Esophagus squamous epithelium (tissue), 5 donors: ENCODE measurements around the gene PRPF4. TPM values are rescaled to one million over a fixed set of nuclear protein-coding genes. Genes with fewer than 3 reads are reported as not detected.
"Not testable (repeated sequence)": the region's sequence is repeated elsewhere in the genome, so short reads cannot be mapped to it uniquely, and the experiment has no call there.

Source experiments
- DNase-seq: peaks from one replicate; lab custom pipeline; 2025; lab: John Stamatoyannopoulos, UW
- H3K27ac ChIP-seq, 4 donors: fragments of 200-600 bp; sonication (generic); one replicate each; pipeline ENCODE4 v1.5.1; 2016 to 2019; ENCODE audit warnings: mild to moderate bottlenecking in 1 of 4
- H3K27me3 ChIP-seq, 4 donors: fragments of 200-600 bp; sonication (generic); 1 replicate in 3 of 4; 2 replicates in 1 of 4; pipeline versions ENCODE4 v1.5.1 to v1.6.0; 2017 to 2021; ENCODE audit warnings: antibody characterized with exemption in 1 of 4
- H3K36me3 ChIP-seq, 3 donors: fragments of 200-600 bp; sonication (generic); one replicate each; pipeline ENCODE4 v1.5.1; 2016 to 2019
- H3K4me1 ChIP-seq, 3 donors: fragments of 200-600 bp; sonication (generic); one replicate each; pipeline ENCODE4 v1.5.1; 2017 to 2019
- H3K4me3 ChIP-seq, 4 donors: fragments of 200-600 bp; sonication (generic); 1 replicate in 3 of 4; 2 replicates in 1 of 4; pipeline ENCODE4 v1.5.1; 2016 to 2019; ENCODE audit warnings: mild to moderate bottlenecking in 2 of 4, moderate library complexity in 1 of 4
- H3K9me3 ChIP-seq, 3 donors: fragments of 200-600 bp; sonication (generic); one replicate each; pipeline ENCODE4 v1.5.1; 2016 to 2019
- CTCF ChIP-seq, 6 experiments: fragments of 450-650 bp in 4 of 6; fragments of 200-600 bp in 2 of 6; sonication (generic) in 2 of 6; IDR thresholded peaks; one replicate each; pipeline ENCODE4 v1.5.1; 2016 to 2019; ENCODE audit warnings: antibody characterized with exemption in 6 of 6, mild to moderate bottlenecking in 4 of 6, moderate library complexity in 4 of 6
- POLR2A ChIP-seq, 4 donors: fragments of 450-650 bp; IDR thresholded peaks; one replicate each; pipeline ENCODE4 v1.6.1; 2017; ENCODE audit warnings: antibody characterized with exemption in 4 of 4, mild to moderate bottlenecking in 4 of 4, moderate library complexity in 3 of 4
- WGBS, 2 donors: methylation state at CpG; one replicate each; pipeline ENCODE4 v1.1.5; 2018; 5-methylcytosine and 5-hydroxymethylcytosine counted together
- intact Hi-C: fragments of 100-400 bp; cut with DNase I; formaldehyde crosslinking; loops from one replicate; pipeline ENCODE4 v1.15.0; 2022
- total RNA-seq, 4 donors: library from RNA; depleted of rRNA; stranded (reverse); fragments of >200 nt; gene quantifications; one replicate each; pipeline ENCODE4 v1.1.0, GENCODE V29; 2016
- donor health status: DM: yes; HTN: yes; CAD: no.

The PRPF4 gene
- total RNA-seq, 4 donors from 2014 or later = 11.4 to 19.0 (median 17.4) TPM

- TF ChIP-seq CTCF (IDR thresholded peaks at IDR 0.05) (no peak), POLR2A (IDR thresholded peaks at IDR 0.05) (no peak)
- Histone ChIP-seq H3K27me3 (no peaks in the 10 kb centered on the region), H3K4me1 (peaks cover 5 to 22% (median 11%) of the 10 kb centered on the region in 3 donors), H3K9me3 (no peaks in the 10 kb centered on the region), H3K4me3 (no peak overlapping the region), H3K36me3 (peaks cover 26 to 97% (median 48%) of the 10 kb centered on the region in 3 donors), H3K27ac (no peak overlapping the region)
- 89 to 91% methylated on average over 4 of the region's 4 CpGs for WGBS, 2 donors
- intact Hi-C loops = no loop called here
- no peak for DNase-seq
These were observed 5.9 kb downstream of the PRPF4 start for GRCh38 chr9:113281356-113281755.

- Histone ChIP-seq H3K36me3 (peaks cover 27 to 100% (median 60%) of the 10 kb centered on the region in 3 donors), H3K9me3 (no peaks in the 10 kb centered on the region), H3K27me3 (no peaks in the 10 kb centered on the region), H3K4me3 (no peak overlapping the region), H3K27ac (no peak overlapping the region), H3K4me1 (no peaks in the 10 kb centered on the region)
- DNase-seq = no peak
- WGBS, 2 donors = 97 to 98% methylated on average over 2 of the region's 2 CpGs
- intact Hi-C loops = no loop called here
- TF ChIP-seq POLR2A (IDR thresholded peaks at IDR 0.05) = no peak
- TF ChIP-seq CTCF (IDR thresholded peaks at IDR 0.05) = no peak
These were observed 13.6 kb downstream of the PRPF4 start for GRCh38 chr9:113289091-113289490.

- Histone ChIP-seq H3K4me1 (no peaks in the 10 kb centered on the region), H3K36me3 (peaks cover 19 to 89% (median 58%) of the 10 kb centered on the region in 3 donors), H3K4me3 (no peak overlapping the region), H3K27ac (peak overlapping the region in 1 of 4 donors; percentile 15), H3K27me3 (no peaks in the 10 kb centered on the region), H3K9me3 (no peaks in the 10 kb centered on the region)
- DNase-seq = no peak
- intact Hi-C loops = no loop called here
- 78 to 85% methylated on average over 6 of the region's 6 CpGs for WGBS, 2 donors
- TF ChIP-seq POLR2A (IDR thresholded peaks at IDR 0.05) = no peak
- no peak for TF ChIP-seq CTCF (IDR thresholded peaks at IDR 0.05)
These were observed 14.7 kb downstream of the PRPF4 start for GRCh38 chr9:113290052-113290607.

GRCh38 chr9:113293285-113293878, 17.9 kb downstream of the PRPF4 start:
- 80 to 81% methylated on average over 7 of the region's 7 CpGs for WGBS, 2 donors
- no peak for DNase-seq
- no peak for TF ChIP-seq POLR2A (IDR thresholded peaks at IDR 0.05)
- no peak for TF ChIP-seq CTCF (IDR thresholded peaks at IDR 0.05)
- H3K36me3 ChIP-seq = peaks cover 12 to 57% (median 36%) of the 10 kb centered on the region in 3 donors
- H3K4me1 ChIP-seq = no peaks in the 10 kb centered on the region
- H3K27ac ChIP-seq = no peak overlapping the region
- H3K27me3 ChIP-seq = peaks cover 0 to 10% (median 0%) of the 10 kb centered on the region in 4 donors
- intact Hi-C loops = no loop called here
- no peak overlapping the region for H3K4me3 ChIP-seq
- H3K9me3 ChIP-seq = no peaks in the 10 kb centered on the region

- DNase-seq, H3K27ac ChIP-seq, H3K4me1 ChIP-seq, H3K4me3 ChIP-seq, H3K9me3 ChIP-seq, intact Hi-C loops: not testable (repeated sequence)
- H3K36me3 ChIP-seq = peaks cover 7 to 28% (median 22%) of the 10 kb centered on the region in 3 donors
- 53 to 65% methylated on average over 2 to 8 of the region's 8 CpGs for WGBS, 2 donors
- H3K27me3 ChIP-seq = peaks cover 0 to 20% (median 0%) of the 10 kb centered on the region in 4 donors
These were observed 20.8 kb downstream of the PRPF4 start for GRCh38 chr9:113296247-113296646.
